Measurements from ENCODE around the gene EFNA5.

EFNA5 gene

DNA sequence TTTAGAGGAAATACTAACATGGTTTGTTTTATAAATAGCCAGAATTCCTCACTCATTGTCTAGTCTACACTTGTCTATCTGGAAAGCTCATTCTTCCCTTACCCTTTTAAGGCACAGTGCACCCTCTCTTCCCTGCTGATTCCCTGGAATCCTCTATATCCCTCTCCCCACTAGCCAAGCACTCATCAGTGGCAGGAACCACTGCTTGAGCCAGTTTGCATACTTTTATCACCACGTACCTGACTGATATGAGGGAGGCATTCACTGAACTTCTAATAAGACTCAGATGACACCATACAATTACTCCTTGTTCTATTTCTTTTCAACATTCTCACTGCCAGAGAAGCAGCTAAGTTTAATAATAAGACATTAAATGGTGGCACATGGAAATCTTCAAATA is 134.9 kb downstream of the EFNA5 start:
- Histone ChIP-seq H3K4me1 (ENCODE audit: control insufficient read depth, insufficient read depth, low read length) (peaks cover 1% of the 10 kb centered on the region; the same call in 1 of the 2 replicates), H3K9me3 (ENCODE audit: control insufficient read depth, insufficient read depth, low read length) (no peaks in the 10 kb centered on the region), H3K27ac (ENCODE audit: low read length) (no peak overlapping the region), H3K36me3 (ENCODE audit: control insufficient read depth, insufficient read depth, low read length) (no peaks in the 10 kb centered on the region), H3K27me3 (ENCODE audit: control insufficient read depth, insufficient read depth, low read length) (no peaks in the 10 kb centered on the region), H3K4me3 (ENCODE audit: low read length) (no peak overlapping the region)
- no CpG with 5 or more reads among the region's 1 CpG for WGBS (ENCODE audit: insufficient coverage, insufficient read length)
- no peak for DNase-seq (ENCODE audit: low read depth, low spot score)

DNA sequence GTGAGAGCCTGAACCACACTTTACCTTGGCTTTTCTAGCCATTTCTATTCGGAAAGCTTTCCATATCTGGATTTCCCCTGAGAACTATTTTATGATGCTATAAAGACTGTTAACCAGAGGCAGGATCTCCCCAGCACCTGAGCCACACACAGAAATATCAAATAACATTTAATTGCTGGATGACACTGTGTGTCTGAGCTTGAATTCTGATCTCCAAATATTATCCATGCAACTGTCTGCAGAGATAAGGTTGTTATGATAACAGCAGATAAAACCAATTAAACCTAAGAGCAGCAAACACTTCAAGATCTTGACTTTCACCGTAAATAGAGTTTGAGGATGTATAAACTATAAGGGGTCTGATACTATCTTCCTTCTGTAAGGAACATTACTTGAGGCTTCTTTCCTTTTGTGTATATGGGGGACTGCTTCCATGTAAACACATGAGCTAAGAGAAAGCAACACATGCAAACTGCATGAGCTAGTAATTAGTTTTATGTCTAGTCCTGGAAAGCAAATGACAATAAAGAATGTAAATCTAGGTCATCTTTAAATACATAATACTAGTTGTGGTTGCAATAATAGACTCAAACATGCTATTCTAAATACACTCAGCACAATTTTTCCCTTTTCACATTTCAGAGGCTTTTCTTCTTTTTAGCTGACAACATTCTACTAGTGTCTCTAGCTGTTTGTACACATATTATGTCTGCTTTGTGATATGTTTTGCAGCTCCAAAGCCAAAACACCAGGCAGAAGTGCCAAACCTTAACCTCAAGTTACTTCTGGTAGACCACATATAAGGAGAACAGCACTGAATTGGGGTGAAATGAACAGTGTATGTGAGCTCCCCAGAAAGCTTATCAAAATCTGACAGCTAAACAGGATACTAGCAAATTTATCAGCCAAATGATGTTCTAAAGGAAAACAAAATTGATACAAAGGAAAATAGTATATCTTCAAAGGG is 136.5 kb downstream of the EFNA5 start:
- WGBS (ENCODE audit: insufficient coverage, insufficient read length): no CpG with 5 or more reads among the region's 2 CpGs

DNA sequence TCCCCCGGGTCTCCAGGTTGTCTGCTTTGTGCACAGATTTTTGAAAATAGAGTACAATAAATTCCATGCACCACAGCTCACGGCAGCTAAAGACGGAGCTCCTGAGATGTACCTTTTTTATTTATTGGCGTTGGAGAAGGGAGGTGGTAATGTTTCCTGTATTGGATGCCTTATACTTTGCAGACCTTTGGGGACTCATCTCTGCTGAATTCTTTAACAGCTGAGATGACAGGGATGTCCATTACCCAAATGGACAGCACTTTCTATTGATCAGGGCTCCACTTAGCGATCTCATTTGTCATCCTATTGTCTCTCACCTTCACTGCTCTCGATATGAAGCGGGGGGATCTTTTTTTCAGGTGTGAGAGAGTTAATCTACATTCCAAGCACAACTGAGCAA is 137.8 kb downstream of the EFNA5 start:
- no peaks in the 10 kb centered on the region for H3K36me3 ChIP-seq (ENCODE audit: control insufficient read depth, insufficient read depth, low read length)
- no peak overlapping the region for H3K4me3 ChIP-seq (ENCODE audit: low read length)

More for the DNA sequence above, 136.5 kb downstream of the EFNA5 start:
- Histone ChIP-seq H3K4me3 (ENCODE audit: low read length) (no peak overlapping the region), H3K9me3 (ENCODE audit: control insufficient read depth, insufficient read depth, low read length) (no peaks in the 10 kb centered on the region), H3K4me1 (ENCODE audit: control insufficient read depth, insufficient read depth, low read length) (peaks cover 6% of the 10 kb centered on the region; the same call in 1 of the 2 replicates), H3K36me3 (ENCODE audit: control insufficient read depth, insufficient read depth, low read length) (no peaks in the 10 kb centered on the region), H3K27me3 (ENCODE audit: control insufficient read depth, insufficient read depth, low read length) (no peaks in the 10 kb centered on the region), H3K27ac (ENCODE audit: low read length) (no peak overlapping the region)
- no peak for DNase-seq (ENCODE audit: low read depth, low spot score)

DNA sequence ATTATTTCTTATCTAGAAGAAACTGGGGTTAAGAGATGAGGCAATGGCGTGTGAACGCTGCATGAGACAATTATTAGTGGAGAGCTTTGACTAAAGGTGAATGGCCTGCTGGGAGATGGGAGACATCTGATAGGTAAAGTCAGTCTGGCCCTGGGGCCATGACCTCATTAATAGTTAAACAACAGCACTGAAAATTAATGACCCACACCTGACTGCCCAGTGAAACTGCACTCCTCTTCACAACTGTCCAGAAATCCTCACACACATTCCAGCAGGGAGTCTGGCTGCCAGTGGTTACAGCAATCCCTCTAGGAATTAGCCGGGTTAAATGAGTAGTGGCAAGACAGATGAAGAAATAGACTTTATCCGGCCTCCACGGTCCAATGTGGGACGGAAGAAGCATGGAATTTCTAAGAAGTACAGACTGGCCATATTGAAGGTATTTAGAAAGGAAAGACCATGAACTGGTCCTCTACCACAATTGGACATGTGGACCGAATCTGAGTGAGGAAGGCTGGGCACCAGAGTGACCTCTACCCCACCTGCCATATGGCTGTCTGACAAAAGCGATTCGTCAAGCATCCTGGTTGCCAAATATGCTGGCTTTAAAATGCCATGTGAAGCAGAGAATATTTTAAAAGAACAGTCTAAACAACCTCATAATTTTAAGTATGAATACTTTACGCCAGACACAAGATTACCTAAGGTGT is 138.4 kb downstream of the EFNA5 start:
- H3K9me3 ChIP-seq (ENCODE audit: control insufficient read depth, insufficient read depth, low read length): no peaks in the 10 kb centered on the region
- no peak for DNase-seq (ENCODE audit: low read depth, low spot score)
- H3K4me3 ChIP-seq (ENCODE audit: low read length): no peak overlapping the region
- H3K36me3 ChIP-seq (ENCODE audit: control insufficient read depth, insufficient read depth, low read length): no peaks in the 10 kb centered on the region
- WGBS (ENCODE audit: insufficient coverage, insufficient read length): no CpG with 5 or more reads among the region's 10 CpGs
- H3K4me1 ChIP-seq (ENCODE audit: control insufficient read depth, insufficient read depth, low read length): peaks cover 7% of the 10 kb centered on the region; the same call in 1 of the 2 replicates
- no peaks in the 10 kb centered on the region for H3K27me3 ChIP-seq (ENCODE audit: control insufficient read depth, insufficient read depth, low read length)
- no peak overlapping the region for H3K27ac ChIP-seq (ENCODE audit: low read length)

More for the DNA sequence above, 137.8 kb downstream of the EFNA5 start:
- Histone ChIP-seq H3K9me3 (ENCODE audit: control insufficient read depth, insufficient read depth, low read length) (no peaks in the 10 kb centered on the region), H3K4me1 (ENCODE audit: control insufficient read depth, insufficient read depth, low read length) (peaks cover 7% of the 10 kb centered on the region; the same call in 1 of the 2 replicates), H3K27me3 (ENCODE audit: control insufficient read depth, insufficient read depth, low read length) (no peaks in the 10 kb centered on the region), H3K27ac (ENCODE audit: low read length) (no peak overlapping the region)
- WGBS (ENCODE audit: insufficient coverage, insufficient read length): no CpG with 5 or more reads among the region's 7 CpGs
- no peak for DNase-seq (ENCODE audit: low read depth, low spot score)

DNA sequence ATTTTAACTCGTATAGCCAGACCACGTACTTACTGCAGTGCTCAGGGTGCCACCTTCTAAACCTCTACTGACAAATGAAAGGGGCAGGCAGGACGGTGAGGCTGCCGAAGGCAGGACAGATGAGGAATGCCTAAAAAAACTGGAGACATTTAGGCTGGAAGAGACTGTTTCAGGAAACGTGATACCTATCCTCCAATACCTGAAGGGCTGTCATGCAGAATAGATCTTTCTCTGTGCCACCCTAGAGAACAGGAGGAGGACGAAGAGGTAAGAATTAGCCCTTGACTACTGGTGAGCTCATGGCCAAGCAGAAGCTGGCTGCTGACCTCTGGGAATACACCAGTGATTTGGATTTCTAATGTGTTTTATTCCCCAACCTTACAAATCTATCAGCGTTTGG is 139.4 kb downstream of the EFNA5 start:
- H3K9me3 ChIP-seq (ENCODE audit: control insufficient read depth, insufficient read depth, low read length): no peaks in the 10 kb centered on the region
- H3K4me3 ChIP-seq (ENCODE audit: low read length): no peak overlapping the region
- peaks cover 7% of the 10 kb centered on the region; the same call in 1 of the 2 replicates for H3K4me1 ChIP-seq (ENCODE audit: control insufficient read depth, insufficient read depth, low read length)
- H3K36me3 ChIP-seq (ENCODE audit: control insufficient read depth, insufficient read depth, low read length): no peaks in the 10 kb centered on the region
- WGBS (ENCODE audit: insufficient coverage, insufficient read length): no CpG with 5 or more reads among the region's 7 CpGs
- H3K27me3 ChIP-seq (ENCODE audit: control insufficient read depth, insufficient read depth, low read length): no peaks in the 10 kb centered on the region
- no peak overlapping the region for H3K27ac ChIP-seq (ENCODE audit: low read length)
- DNase-seq (ENCODE audit: low read depth, low spot score): no peak

DNA sequence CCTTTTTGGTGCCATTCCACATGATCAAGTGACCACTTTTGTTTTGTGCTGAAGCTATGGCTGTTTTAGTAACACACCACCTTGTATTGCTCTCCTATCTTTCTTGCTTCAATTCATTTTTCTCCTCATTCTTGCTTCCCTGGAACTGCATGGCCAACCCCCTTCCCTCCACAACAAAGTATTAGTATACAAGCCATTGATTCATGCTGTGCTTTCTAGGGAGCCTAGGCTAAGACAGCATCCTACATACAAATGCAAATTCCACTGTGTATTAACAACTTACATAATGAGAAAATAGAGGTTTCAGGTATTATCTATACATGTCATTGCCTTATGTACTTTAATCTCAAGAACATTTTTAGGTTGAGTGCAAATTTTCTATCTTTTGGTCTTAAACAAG is 141.1 kb downstream of the EFNA5 start:
- Histone ChIP-seq H3K9me3 (ENCODE audit: control insufficient read depth, insufficient read depth, low read length) (no peaks in the 10 kb centered on the region), H3K27me3 (ENCODE audit: control insufficient read depth, insufficient read depth, low read length) (no peaks in the 10 kb centered on the region), H3K27ac (ENCODE audit: low read length) (no peak overlapping the region), H3K4me1 (ENCODE audit: control insufficient read depth, insufficient read depth, low read length) (peaks cover 5% of the 10 kb centered on the region; the same call in 1 of the 2 replicates), H3K36me3 (ENCODE audit: control insufficient read depth, insufficient read depth, low read length) (no peaks in the 10 kb centered on the region), H3K4me3 (ENCODE audit: low read length) (no peak overlapping the region)
- DNase-seq (ENCODE audit: low read depth, low spot score): no peak

DNA sequence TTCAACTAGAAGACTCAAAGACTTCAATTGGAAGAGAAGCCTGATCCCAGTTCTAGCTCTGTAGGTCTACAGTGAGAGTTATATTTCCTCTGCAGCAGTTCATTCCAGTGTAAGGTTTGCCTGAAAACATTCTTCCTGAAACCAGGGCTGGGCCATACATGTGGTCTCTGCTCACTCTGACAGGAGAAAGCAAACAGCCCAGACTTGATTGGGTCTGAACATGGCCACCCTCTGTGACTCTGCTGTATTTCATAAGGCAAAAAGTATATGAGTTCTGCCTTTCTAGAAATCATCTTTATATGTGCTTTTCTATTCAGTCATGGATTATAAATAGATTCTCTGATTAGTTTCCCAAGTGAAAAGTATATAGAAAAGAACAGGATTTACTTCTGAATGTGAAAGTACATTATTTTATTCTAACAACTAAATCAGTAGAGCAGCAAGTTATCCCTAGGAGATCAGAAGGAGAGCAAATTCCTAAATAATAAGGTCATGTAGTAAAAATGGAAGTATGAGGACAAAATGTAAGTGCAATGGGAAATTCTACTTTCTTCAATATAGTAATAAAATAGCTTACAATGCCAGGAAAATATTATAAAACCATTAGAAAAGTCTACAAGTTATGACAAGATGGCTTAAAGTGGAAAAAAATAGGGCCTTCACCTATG is 144.3 kb downstream of the EFNA5 start:
- H3K27me3 ChIP-seq (ENCODE audit: control insufficient read depth, insufficient read depth, low read length): no peaks in the 10 kb centered on the region
- no peak overlapping the region for H3K4me3 ChIP-seq (ENCODE audit: low read length)
- H3K4me1 ChIP-seq (ENCODE audit: control insufficient read depth, insufficient read depth, low read length): peaks cover 5% of the 10 kb centered on the region; the same call in 1 of the 2 replicates
- no peaks in the 10 kb centered on the region for H3K36me3 ChIP-seq (ENCODE audit: control insufficient read depth, insufficient read depth, low read length)
- H3K27ac ChIP-seq (ENCODE audit: low read length): no peak overlapping the region
- DNase-seq (ENCODE audit: low read depth, low spot score): no peak
- no peaks in the 10 kb centered on the region for H3K9me3 ChIP-seq (ENCODE audit: control insufficient read depth, insufficient read depth, low read length)

DNA sequence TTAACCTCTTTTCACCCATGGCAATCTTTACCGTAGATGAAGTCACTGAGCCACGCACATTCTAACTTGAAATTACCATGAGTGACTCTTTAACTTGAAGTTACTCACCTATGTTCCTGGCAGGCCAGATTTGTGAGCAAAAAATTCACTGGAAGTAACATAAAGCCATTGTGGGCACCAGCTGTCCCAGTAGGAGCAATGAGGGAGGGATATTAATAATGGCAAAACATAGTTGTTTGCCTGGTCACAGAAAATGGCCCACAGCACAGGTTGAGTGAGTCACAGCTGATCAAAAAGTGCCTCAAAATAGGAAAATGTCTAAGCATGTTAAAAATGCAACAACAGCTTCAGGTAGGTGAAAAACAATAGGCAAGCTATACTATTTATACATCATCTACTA is 146.6 kb downstream of the EFNA5 start:
- WGBS (ENCODE audit: insufficient coverage, insufficient read length): no CpG with 5 or more reads among the region's 2 CpGs
- DNase-seq (ENCODE audit: low read depth, low spot score): no peak
- Histone ChIP-seq H3K36me3 (ENCODE audit: control insufficient read depth, insufficient read depth, low read length) (no peaks in the 10 kb centered on the region), H3K27me3 (ENCODE audit: control insufficient read depth, insufficient read depth, low read length) (no peaks in the 10 kb centered on the region), H3K9me3 (ENCODE audit: control insufficient read depth, insufficient read depth, low read length) (no peaks in the 10 kb centered on the region), H3K27ac (ENCODE audit: low read length) (no peak overlapping the region), H3K4me1 (ENCODE audit: control insufficient read depth, insufficient read depth, low read length) (peaks cover 4% of the 10 kb centered on the region; the same call in 1 of the 2 replicates), H3K4me3 (ENCODE audit: low read length) (no peak overlapping the region)

DNA sequence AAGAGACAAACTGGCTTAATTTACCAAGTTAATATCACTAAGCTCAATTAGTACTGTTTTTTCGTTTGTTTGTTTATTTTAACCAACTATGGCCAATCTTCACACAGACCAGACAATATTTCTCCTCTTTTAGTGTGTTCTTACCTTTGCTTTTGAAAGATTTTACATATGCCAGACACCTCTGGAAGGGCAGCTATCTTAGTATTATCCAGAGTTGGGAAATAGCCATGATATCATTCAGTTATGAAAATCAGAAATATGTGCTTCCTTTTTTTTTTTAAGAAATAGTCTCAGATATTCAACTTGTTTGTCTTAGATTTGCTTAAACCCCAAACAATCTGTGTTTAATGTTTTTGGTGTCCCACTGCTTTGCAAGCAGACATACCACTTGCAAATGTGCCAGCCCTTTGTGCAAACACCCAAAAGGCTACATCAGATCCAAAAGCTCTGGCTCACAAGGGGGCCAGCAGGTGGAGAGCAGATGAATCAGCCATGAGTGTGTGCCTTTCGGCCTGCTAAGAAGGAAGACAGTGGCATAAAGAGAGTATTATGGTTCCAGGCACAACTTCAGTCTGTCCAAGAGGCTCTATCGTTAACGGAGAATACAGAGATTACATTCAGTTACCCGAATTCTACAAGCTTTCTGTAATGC is 147.6 kb downstream of the EFNA5 start:
- no peaks in the 10 kb centered on the region for H3K27me3 ChIP-seq (ENCODE audit: control insufficient read depth, insufficient read depth, low read length)
- no peak overlapping the region for H3K4me3 ChIP-seq (ENCODE audit: low read length)
- no CpG with 5 or more reads among the region's 5 CpGs for WGBS (ENCODE audit: insufficient coverage, insufficient read length)
- H3K9me3 ChIP-seq (ENCODE audit: control insufficient read depth, insufficient read depth, low read length): no peaks in the 10 kb centered on the region
- H3K27ac ChIP-seq (ENCODE audit: low read length): no peak overlapping the region
- no peaks in the 10 kb centered on the region for H3K36me3 ChIP-seq (ENCODE audit: control insufficient read depth, insufficient read depth, low read length)
- no peak for DNase-seq (ENCODE audit: low read depth, low spot score)
- peaks cover 6% of the 10 kb centered on the region; the same call in 1 of the 2 replicates for H3K4me1 ChIP-seq (ENCODE audit: control insufficient read depth, insufficient read depth, low read length)

DNA sequence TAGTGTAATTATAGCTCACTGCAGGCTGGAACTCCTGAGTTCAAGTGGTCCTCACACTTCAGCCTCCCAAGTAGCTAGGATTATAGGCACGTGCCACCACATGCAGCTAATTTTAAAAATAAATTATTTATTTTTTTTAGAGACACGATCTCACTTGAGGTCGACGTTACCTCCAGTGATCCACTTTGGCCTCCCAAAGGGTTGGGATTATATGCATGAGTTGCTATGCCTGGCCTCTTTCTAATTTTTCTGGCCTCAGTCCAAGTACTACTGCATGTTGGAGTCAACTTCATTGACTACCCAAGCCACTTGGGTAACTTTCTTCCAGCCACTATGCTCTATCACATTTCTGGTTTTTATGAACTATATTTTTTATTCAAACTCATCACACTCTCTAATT is 148.3 kb downstream of the EFNA5 start:
- Histone ChIP-seq H3K36me3 (ENCODE audit: control insufficient read depth, insufficient read depth, low read length) (no peaks in the 10 kb centered on the region), H3K4me3 (ENCODE audit: low read length) (no peak overlapping the region), H3K9me3 (ENCODE audit: control insufficient read depth, insufficient read depth, low read length) (no peaks in the 10 kb centered on the region), H3K27ac (ENCODE audit: low read length) (no peak overlapping the region), H3K27me3 (ENCODE audit: control insufficient read depth, insufficient read depth, low read length) (no peaks in the 10 kb centered on the region), H3K4me1 (ENCODE audit: control insufficient read depth, insufficient read depth, low read length) (peaks cover 6% of the 10 kb centered on the region; the same call in 1 of the 2 replicates)
- DNase-seq (ENCODE audit: low read depth, low spot score): no peak
- no CpG with 5 or more reads among the region's 4 CpGs for WGBS (ENCODE audit: insufficient coverage, insufficient read length)
